Thoracic aorta (tissue), 2 donors: ENCODE measurements around the gene COL17A1. TPM values are rescaled to one million over a fixed set of nuclear protein-coding genes. Genes with fewer than 3 reads are reported as not detected.

Experiments
- ATAC-seq: fragments of 150-250 bp; one replicate; pipeline ENCODE4 v1.8.0; 2017; ENCODE audit warnings: low read depth; ENCODE audit not compliant: insufficient number of reproducible peaks, low FRiP score
- DNase-seq: peaks from one replicate; pipeline ENCODE4 v3.0.0-alpha.2; 2020; ENCODE audit warnings: low spot score
- H3K27ac ChIP-seq, 2 donors: fragments of 200-600 bp; sonication (generic); 1 replicate in 1 of 2; 2 replicates in 1 of 2; pipeline ENCODE4 v1.5.1; 2016; ENCODE audit warnings: mild to moderate bottlenecking in 2 of 2, moderate library complexity in 2 of 2
- H3K27me3 ChIP-seq: fragments of 200-600 bp; sonication (generic); replicated peaks from 2 replicates; pipeline ENCODE4 v1.6.0; 2016; ENCODE audit warnings: mild to moderate bottlenecking; ENCODE audit not compliant: insufficient read depth
- H3K36me3 ChIP-seq: fragments of 200-600 bp; sonication (generic); one replicate; pipeline ENCODE4 v1.5.1; 2016
- H3K4me1 ChIP-seq, 2 donors: fragments of 200-600 bp; sonication (generic); 1 replicate in 1 of 2; 2 replicates in 1 of 2; pipeline versions ENCODE4 v1.5.1 to v1.6.0; 2016; ENCODE audit warnings: low read depth in 2 of 2, mild to moderate bottlenecking in 1 of 2; ENCODE audit not compliant: control insufficient read depth in 1 of 2
- H3K4me3 ChIP-seq: fragments of 200-600 bp; sonication (generic); 2 replicates; pipeline ENCODE4 v1.5.1; 2016; ENCODE audit warnings: mild to moderate bottlenecking
- H3K9me3 ChIP-seq: fragments of 200-600 bp; sonication (generic); 2 replicates; pipeline ENCODE4 v1.5.1; 2016
- CTCF ChIP-seq: fragments of 200-600 bp; sonication (generic); IDR thresholded peaks from one replicate; pipeline ENCODE4 v1.5.1; 2019; ENCODE audit warnings: antibody characterized with exemption
- total RNA-seq, 2 donors: library from RNA; depleted of rRNA; stranded (reverse); fragments of >200 nt; gene quantifications; one replicate each; pipeline versions ENCODE4 v1.1.0 to v1.2.3, GENCODE V29; 2016

The COL17A1 gene
- total RNA-seq, 2 donors from 2014 or later = 0.49 to 0.95 TPM

- no peak for ATAC-seq
- H3K4me1 ChIP-seq = no peaks in the 10 kb centered on the region
- H3K36me3 ChIP-seq = peaks cover 5% of the 10 kb centered on the region
- no peak overlapping the region for H3K27ac ChIP-seq
- no peak for TF ChIP-seq CTCF
- DNase-seq = no peak
- no peak overlapping the region for H3K4me3 ChIP-seq
- H3K27me3 ChIP-seq = no peaks in the 10 kb centered on the region
- H3K9me3 ChIP-seq = no peaks in the 10 kb centered on the region
These were observed 51.1 kb downstream of the COL17A1 start for GRCh38 chr10:104034401-104035193.

- ATAC-seq = no peak
- peaks cover 7% of the 10 kb centered on the region for H3K36me3 ChIP-seq
- TF ChIP-seq CTCF = no peak
These were observed 51.7 kb downstream of the COL17A1 start for GRCh38 chr10:104033966-104034365.

GRCh38 chr10:104033401-104033930 lies 52.2 kb downstream of the COL17A1 start:
- Histone ChIP-seq H3K9me3 (no peaks in the 10 kb centered on the region), H3K27me3 (no peaks in the 10 kb centered on the region), H3K36me3 (peaks cover 7% of the 10 kb centered on the region), H3K27ac (no peak overlapping the region), H3K4me1 (no peaks in the 10 kb centered on the region), H3K4me3 (no peak overlapping the region)
- DNase-seq = no peak
- ATAC-seq = no peak
- no peak for TF ChIP-seq CTCF

More at GRCh38 chr10:104033966-104034365, 51.7 kb downstream of the COL17A1 start:
- DNase-seq = no peak
- no peak overlapping the region for H3K4me3 ChIP-seq
- H3K27me3 ChIP-seq = no peaks in the 10 kb centered on the region
- no peak overlapping the region for H3K27ac ChIP-seq
- H3K9me3 ChIP-seq = no peaks in the 10 kb centered on the region
- H3K4me1 ChIP-seq = no peaks in the 10 kb centered on the region

GRCh38 chr10:104032144-104032775 lies 53.4 kb downstream of the COL17A1 start:
- Histone ChIP-seq H3K27me3 (no peaks in the 10 kb centered on the region), H3K4me3 (no peak overlapping the region), H3K4me1 (no peaks in the 10 kb centered on the region), H3K36me3 (peaks cover 7% of the 10 kb centered on the region), H3K9me3 (no peaks in the 10 kb centered on the region), H3K27ac (no peak overlapping the region)
- TF ChIP-seq CTCF = no peak
- no peak for DNase-seq
- no peak for ATAC-seq

- H3K9me3 ChIP-seq = no peaks in the 10 kb centered on the region
- H3K27ac ChIP-seq = no peak overlapping the region
- H3K36me3 ChIP-seq = peaks cover 7% of the 10 kb centered on the region
- DNase-seq = no peak
- no peak for ATAC-seq
- TF ChIP-seq CTCF = no peak
- no peak overlapping the region for H3K4me3 ChIP-seq
- no peaks in the 10 kb centered on the region for H3K27me3 ChIP-seq
- no peaks in the 10 kb centered on the region for H3K4me1 ChIP-seq
These were observed 54.0 kb downstream of the COL17A1 start for GRCh38 chr10:104031631-104032030.
